Natural killer cell (primary cell): Measurements from ENCODE around the gene ANKRD29. TPM values are rescaled to one million over a fixed set of nuclear protein-coding genes. Genes with fewer than 3 reads are reported as not detected.

Experiments
- ATAC-seq, 3 donors: fragments of 150-1000 bp in 2 of 3; fragments of 200-7000 bp in 1 of 3; cut with Tn5 transposase; 1 replicate in 1 of 3; 2 replicates in 2 of 3; pipeline ENCODE4 v1.10.0; 2021; ENCODE audit warnings: mild to moderate bottlenecking in 2 of 3, moderate library complexity in 2 of 3
- DNase-seq, 2 donors: peaks; one replicate each; pipeline versions ENCODE4 v3.0.0 to v3.0.0-alpha.2; 2013 to 2021; ENCODE audit warnings: mixed read lengths in 1 of 2
- H3K27ac ChIP-seq: one replicate; pipeline ENCODE4 v1.5.1; 2013; ENCODE audit warnings: mild to moderate bottlenecking, low read length
- H3K27me3 ChIP-seq: one replicate; pipeline ENCODE4 v1.6.1; 2013; ENCODE audit warnings: low read length; ENCODE audit not compliant: control insufficient read depth, insufficient read depth
- H3K36me3 ChIP-seq: one replicate; pipeline ENCODE4 v1.6.1; 2013; ENCODE audit warnings: low read length; ENCODE audit not compliant: control insufficient read depth, insufficient read depth
- H3K4me1 ChIP-seq: one replicate; pipeline ENCODE4 v1.6.1; 2013; ENCODE audit warnings: low read length; ENCODE audit not compliant: control insufficient read depth, insufficient read depth
- H3K4me3 ChIP-seq: one replicate; pipeline ENCODE4 v1.5.1; 2013; ENCODE audit warnings: low read length
- H3K9me3 ChIP-seq: one replicate; pipeline ENCODE4 v1.6.1; 2013; ENCODE audit warnings: low read length; ENCODE audit not compliant: control insufficient read depth, insufficient read depth
- H3K27ac Mint-ChIP-seq, 2 donors: one replicate each; pipeline ENCODE4 v1.8.0; 2022; ENCODE audit warnings: mild to moderate bottlenecking in 2 of 2, mixed read lengths in 2 of 2, moderate library complexity in 1 of 2
- H3K27me3 Mint-ChIP-seq, 2 donors: one replicate each; pipeline ENCODE4 v1.8.0; 2022; ENCODE audit warnings: low read depth in 2 of 2, mixed read lengths in 2 of 2
- H3K36me3 Mint-ChIP-seq: one replicate; pipeline ENCODE4 v1.8.0; 2022; ENCODE audit warnings: mixed read lengths
- H3K4me1 Mint-ChIP-seq, 2 donors: one replicate each; pipeline ENCODE4 v1.8.0; 2022; ENCODE audit warnings: mixed read lengths in 2 of 2
- H3K4me3 Mint-ChIP-seq: one replicate; pipeline ENCODE4 v1.8.0; 2022; ENCODE audit warnings: mild to moderate bottlenecking, moderate library complexity, mixed read lengths
- H3K9me3 Mint-ChIP-seq, 2 donors: one replicate each; pipeline ENCODE4 v1.8.0; 2022; ENCODE audit warnings: mixed read lengths in 2 of 2
- CTCF ChIP-seq: fragments of 200-600 bp; IDR thresholded peaks from one replicate; pipeline ENCODE4 v1.8.0; 2022; ENCODE audit warnings: antibody characterized with exemption
- WGBS: methylation state at CpG from one replicate; pipeline ENCODE4 v1.1.7; 2013; ENCODE audit warnings: missing lambda C conversion rate; ENCODE audit not compliant: insufficient coverage; 5-methylcytosine and 5-hydroxymethylcytosine counted together
- intact Hi-C: fragments of 100-400 bp; cut with micrococcal nuclease; formaldehyde crosslinking; loops from one replicate; pipeline ENCODE4 v1.14.2; 2022
- total RNA-seq, 4 donors: library from RNA; stranded (reverse); fragments of 120-200 nt in 1 of 4; gene quantifications; one replicate each; pipeline versions ENCODE4 v1.2.3 to v1.2.4, GENCODE V29; 2013 to 2022

The ANKRD29 gene
- total RNA-seq, 3 donors from 2014 or later (not counting 1 experiment from before 2014, with no cell fraction given): 0.35 to 0.45 TPM; not detected in 1

GRCh38 chr18:23683671-23684070, 21.0 kb upstream of the ANKRD29 start:
- H3K9me3 ChIP-seq: no peaks in the 10 kb centered on the region
- H3K27ac ChIP-seq: no peak overlapping the region
- no peaks in the 10 kb centered on the region for H3K4me1 Mint-ChIP-seq
- H3K36me3 ChIP-seq: no peaks in the 10 kb centered on the region
- intact Hi-C loops: no loop called here
- no peak overlapping the region for H3K4me3 Mint-ChIP-seq
- 62% methylated on average over 3 of the region's 3 CpGs for WGBS
- H3K36me3 Mint-ChIP-seq: no peaks in the 10 kb centered on the region
- TF ChIP-seq CTCF: no peak
- no peak for ATAC-seq
- no peak for DNase-seq
- H3K4me3 ChIP-seq: no peak overlapping the region
- no peak overlapping the region for H3K27ac Mint-ChIP-seq
- no peaks in the 10 kb centered on the region for H3K4me1 ChIP-seq
- peaks cover 11% of the 10 kb centered on the region for H3K27me3 ChIP-seq
- H3K27me3 Mint-ChIP-seq: peaks cover 38 to 63% of the 10 kb centered on the region in 2 donors
- H3K9me3 Mint-ChIP-seq: no peaks in the 10 kb centered on the region

- no peaks in the 10 kb centered on the region for H3K9me3 ChIP-seq
- Mint-ChIP-seq H3K4me1 (no peaks in the 10 kb centered on the region), H3K27ac (no peak overlapping the region), H3K36me3 (no peaks in the 10 kb centered on the region), H3K27me3 (peaks cover 36 to 60% of the 10 kb centered on the region in 2 donors), H3K4me3 (no peak overlapping the region), H3K9me3 (no peaks in the 10 kb centered on the region)
- no peaks in the 10 kb centered on the region for H3K36me3 ChIP-seq
- peaks cover 6% of the 10 kb centered on the region for H3K27me3 ChIP-seq
- 96% methylated on average over 3 of the region's 3 CpGs for WGBS
- no peaks in the 10 kb centered on the region for H3K4me1 ChIP-seq
- DNase-seq: no peak
- ATAC-seq: no peak
- TF ChIP-seq CTCF: no peak
- intact Hi-C loops: no loop called here
- no peak overlapping the region for H3K4me3 ChIP-seq
- H3K27ac ChIP-seq: no peak overlapping the region
Observed at GRCh38 chr18:23683155-23683554, 20.4 kb upstream of the ANKRD29 start.

GRCh38 chr18:23682472-23682871, 19.8 kb upstream of the ANKRD29 start:
- no peaks in the 10 kb centered on the region for H3K36me3 Mint-ChIP-seq
- Histone ChIP-seq H3K27me3 (peaks cover 5% of the 10 kb centered on the region), H3K4me1 (no peaks in the 10 kb centered on the region), H3K36me3 (no peaks in the 10 kb centered on the region), H3K9me3 (no peaks in the 10 kb centered on the region), H3K27ac (no peak overlapping the region), H3K4me3 (no peak overlapping the region)
- no peak for DNase-seq
- peaks cover 32 to 53% of the 10 kb centered on the region in 2 donors for H3K27me3 Mint-ChIP-seq
- no peak for TF ChIP-seq CTCF
- ATAC-seq: no peak
- no peaks in the 10 kb centered on the region for H3K4me1 Mint-ChIP-seq
- WGBS: 89% methylated on average over 1 of the region's 1 CpG
- intact Hi-C loops: no loop called here
- no peaks in the 10 kb centered on the region for H3K9me3 Mint-ChIP-seq
- H3K27ac Mint-ChIP-seq: no peak overlapping the region
- H3K4me3 Mint-ChIP-seq: no peak overlapping the region

- 89% methylated on average over 1 of the region's 2 CpGs for WGBS
Observed at GRCh38 chr18:23682045-23682444, 19.3 kb upstream of the ANKRD29 start.

More at GRCh38 chr18:23682045-23682444, 19.3 kb upstream of the ANKRD29 start:
- H3K36me3 Mint-ChIP-seq: no peaks in the 10 kb centered on the region
- H3K27me3 ChIP-seq: peaks cover 4% of the 10 kb centered on the region
- H3K4me3 ChIP-seq: no peak overlapping the region
- no peaks in the 10 kb centered on the region for H3K4me1 ChIP-seq
- intact Hi-C loops: no loop called here
- H3K36me3 ChIP-seq: no peaks in the 10 kb centered on the region
- H3K9me3 Mint-ChIP-seq: no peaks in the 10 kb centered on the region
- TF ChIP-seq CTCF: no peak
- no peak for DNase-seq
- H3K9me3 ChIP-seq: no peaks in the 10 kb centered on the region
- H3K27ac ChIP-seq: no peak overlapping the region
- no peak overlapping the region for H3K27ac Mint-ChIP-seq
- peaks cover 28 to 49% of the 10 kb centered on the region in 2 donors for H3K27me3 Mint-ChIP-seq
- H3K4me3 Mint-ChIP-seq: no peak overlapping the region
- ATAC-seq: no peak
- H3K4me1 Mint-ChIP-seq: no peaks in the 10 kb centered on the region
